Measurements from ENCODE around the gene ZNF148.

DNA sequence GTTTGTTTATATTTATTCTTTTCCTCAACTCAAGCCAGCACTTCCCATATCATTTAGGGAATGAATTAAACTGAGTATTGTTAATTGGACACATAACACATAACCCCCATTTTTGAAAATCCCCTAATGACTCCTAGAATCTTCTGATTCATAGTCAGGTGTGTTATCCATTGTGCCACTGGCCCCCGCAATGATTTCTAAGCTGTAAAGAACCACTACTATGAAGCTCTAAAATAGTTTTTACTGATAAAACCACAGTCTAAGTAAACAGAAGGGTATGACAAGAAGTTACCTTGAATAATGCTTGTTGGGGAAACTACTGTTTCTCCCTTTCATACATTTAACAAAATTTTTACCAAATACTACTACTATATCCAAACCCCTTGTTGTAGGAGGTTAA lies 140.3 kb downstream of the ZNF148 start:
- TF ChIP-seq, protein P1, sequence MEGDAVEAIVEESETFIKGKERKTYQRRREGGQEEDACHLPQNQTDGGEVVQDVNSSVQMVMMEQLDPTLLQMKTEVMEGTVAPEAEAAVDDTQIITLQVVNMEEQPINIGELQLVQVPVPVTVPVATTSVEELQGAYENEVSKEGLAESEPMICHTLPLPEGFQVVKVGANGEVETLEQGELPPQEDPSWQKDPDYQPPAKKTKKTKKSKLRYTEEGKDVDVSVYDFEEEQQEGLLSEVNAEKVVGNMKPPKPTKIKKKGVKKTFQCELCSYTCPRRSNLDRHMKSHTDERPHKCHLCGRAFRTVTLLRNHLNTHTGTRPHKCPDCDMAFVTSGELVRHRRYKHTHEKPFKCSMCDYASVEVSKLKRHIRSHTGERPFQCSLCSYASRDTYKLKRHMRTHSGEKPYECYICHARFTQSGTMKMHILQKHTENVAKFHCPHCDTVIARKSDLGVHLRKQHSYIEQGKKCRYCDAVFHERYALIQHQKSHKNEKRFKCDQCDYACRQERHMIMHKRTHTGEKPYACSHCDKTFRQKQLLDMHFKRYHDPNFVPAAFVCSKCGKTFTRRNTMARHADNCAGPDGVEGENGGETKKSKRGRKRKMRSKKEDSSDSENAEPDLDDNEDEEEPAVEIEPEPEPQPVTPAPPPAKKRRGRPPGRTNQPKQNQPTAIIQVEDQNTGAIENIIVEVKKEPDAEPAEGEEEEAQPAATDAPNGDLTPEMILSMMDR (IDR thresholded peaks at IDR 0.05; ENCODE audit: insufficient read depth, low read depth, low read length), result no peak
- no peak for TF ChIP-seq EZH2 (IDR thresholded peaks at IDR 0.05; ENCODE audit: insufficient read depth, low read length)

Data from astrocyte (in vitro differentiated cells and primary cell).